ENCODE measurements around the gene ST6GALNAC1.

The ST6GALNAC1 gene

DNA sequence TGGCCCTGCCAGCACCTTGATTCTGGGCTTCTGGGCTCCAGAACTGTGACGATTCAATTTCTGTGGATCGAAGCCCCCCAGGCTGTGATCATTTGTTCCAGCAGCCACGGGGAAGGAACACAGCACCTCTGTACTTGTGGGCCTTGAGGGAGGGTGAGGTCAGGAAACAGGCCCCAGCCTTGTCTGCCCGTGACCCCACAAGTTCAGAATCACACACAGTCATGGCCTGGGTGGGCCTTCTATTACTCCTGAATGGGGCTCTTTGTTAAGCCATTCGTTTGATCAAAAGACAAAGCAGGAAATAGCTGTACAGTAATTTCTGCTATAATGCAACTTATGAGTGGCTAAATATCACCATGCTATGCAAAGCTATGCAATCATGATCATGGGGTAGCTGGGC, 68.0 kb downstream of the ST6GALNAC1 start:
- no peak for DNase-seq

Measured in NCI-H2171 (cell line).